Mucosa of descending colon (tissue), 3 donors: ENCODE data around the gene EXPH5. TPM values are rescaled to one million over a fixed set of nuclear protein-coding genes. Genes with fewer than 3 reads are reported as not detected.
A peak's percentile ranks its signal among the peaks of the same experiment; 100 is the strongest.

Source experiments
- ATAC-seq: fragments of 200-7000 bp; cut with Tn5 transposase; one replicate; pipeline ENCODE4 v1.9.1; 2020; ENCODE audit warnings: mild to moderate bottlenecking, moderate library complexity
- DNase-seq, 3 donors: peaks; one replicate each; pipeline ENCODE4 v3.0.0-alpha.2; 2020
- H3K36me3 ChIP-seq: fragments of 200-600 bp; one replicate; pipeline ENCODE4 v1.8.0; 2021; ENCODE audit warnings: low read depth, mild to moderate bottlenecking
- H3K4me1 ChIP-seq: fragments of 200-600 bp; one replicate; pipeline ENCODE4 v1.8.0; 2021; ENCODE audit warnings: low read depth, mild to moderate bottlenecking
- H3K4me3 ChIP-seq: fragments of 200-600 bp; one replicate; pipeline ENCODE4 v1.8.0; 2021; ENCODE audit warnings: mild to moderate bottlenecking
- H3K9me3 ChIP-seq: fragments of 200-600 bp; one replicate; pipeline ENCODE4 v1.8.0; 2021; ENCODE audit warnings: mild to moderate bottlenecking
- intact Hi-C, 2 donors: fragments of 100-400 bp; cut with DNase I in 1 of 2; cut with micrococcal nuclease in 1 of 2; formaldehyde crosslinking; loops; one replicate each; pipeline versions ENCODE4 v1.11.0 to v1.11.1; 2022; cut with DNase I, micrococcal nuclease
- total RNA-seq, 3 donors: library from RNA; stranded (reverse); fragmentation: NEBNext Ultra II Directional in 2 of 3; extraction: Animal tissue kit (Norgen Biotek cat#: 25700) in 2 of 3; gene quantifications; one replicate each; pipeline versions ENCODE4 v1.2.1 to v1.2.4, GENCODE V29; 2021 to 2023
- TF ChIP-seq, protein P1 (sequence below): fragments of 200-600 bp; IDR thresholded peaks from one replicate; pipeline ENCODE4 v1.8.0; 2022; ENCODE audit warnings: antibody characterized with exemption, mild to moderate bottlenecking
- donor health status: DM: no; HTN: no; CAD: no; lungs with moderate emphysema.
- donor health status: DM: no; HTN: no; CAD: no.
- donor health status: DM: no; HTN: yes; CAD: no.

EXPH5 gene
- total RNA-seq, 3 donors from 2014 or later = 22.4 to 79.3 (median 26.1) TPM

DNA sequence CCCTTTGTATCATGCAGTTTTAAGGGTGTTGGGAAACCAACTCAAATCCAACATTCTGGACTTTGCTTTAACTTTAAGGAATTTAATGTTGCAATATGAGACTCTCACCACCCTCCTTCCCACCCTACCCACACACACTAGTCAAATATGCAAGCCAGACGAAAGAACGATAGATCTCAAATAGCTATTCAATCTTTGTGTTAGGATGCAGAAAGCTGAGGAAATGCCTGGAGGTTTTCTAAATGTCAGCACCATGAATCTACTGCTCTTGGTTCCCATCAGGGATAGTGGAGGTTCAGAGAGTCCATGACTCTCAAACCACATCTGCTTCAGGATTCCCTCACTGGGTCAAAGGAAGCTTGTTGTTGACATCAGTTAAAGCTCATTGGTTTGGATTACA lies 33.7 kb downstream of the EXPH5 start:
- DNase-seq (no peak), ATAC-seq (no peak)
- Histone ChIP-seq H3K4me3 (no peak overlapping the region), H3K9me3 (no peaks in the 10 kb centered on the region), H3K4me1 (no peaks in the 10 kb centered on the region), H3K36me3 (no peaks in the 10 kb centered on the region)
- TF ChIP-seq, protein P1, sequence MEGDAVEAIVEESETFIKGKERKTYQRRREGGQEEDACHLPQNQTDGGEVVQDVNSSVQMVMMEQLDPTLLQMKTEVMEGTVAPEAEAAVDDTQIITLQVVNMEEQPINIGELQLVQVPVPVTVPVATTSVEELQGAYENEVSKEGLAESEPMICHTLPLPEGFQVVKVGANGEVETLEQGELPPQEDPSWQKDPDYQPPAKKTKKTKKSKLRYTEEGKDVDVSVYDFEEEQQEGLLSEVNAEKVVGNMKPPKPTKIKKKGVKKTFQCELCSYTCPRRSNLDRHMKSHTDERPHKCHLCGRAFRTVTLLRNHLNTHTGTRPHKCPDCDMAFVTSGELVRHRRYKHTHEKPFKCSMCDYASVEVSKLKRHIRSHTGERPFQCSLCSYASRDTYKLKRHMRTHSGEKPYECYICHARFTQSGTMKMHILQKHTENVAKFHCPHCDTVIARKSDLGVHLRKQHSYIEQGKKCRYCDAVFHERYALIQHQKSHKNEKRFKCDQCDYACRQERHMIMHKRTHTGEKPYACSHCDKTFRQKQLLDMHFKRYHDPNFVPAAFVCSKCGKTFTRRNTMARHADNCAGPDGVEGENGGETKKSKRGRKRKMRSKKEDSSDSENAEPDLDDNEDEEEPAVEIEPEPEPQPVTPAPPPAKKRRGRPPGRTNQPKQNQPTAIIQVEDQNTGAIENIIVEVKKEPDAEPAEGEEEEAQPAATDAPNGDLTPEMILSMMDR = no peak
- intact Hi-C loops = no loop called here

DNA sequence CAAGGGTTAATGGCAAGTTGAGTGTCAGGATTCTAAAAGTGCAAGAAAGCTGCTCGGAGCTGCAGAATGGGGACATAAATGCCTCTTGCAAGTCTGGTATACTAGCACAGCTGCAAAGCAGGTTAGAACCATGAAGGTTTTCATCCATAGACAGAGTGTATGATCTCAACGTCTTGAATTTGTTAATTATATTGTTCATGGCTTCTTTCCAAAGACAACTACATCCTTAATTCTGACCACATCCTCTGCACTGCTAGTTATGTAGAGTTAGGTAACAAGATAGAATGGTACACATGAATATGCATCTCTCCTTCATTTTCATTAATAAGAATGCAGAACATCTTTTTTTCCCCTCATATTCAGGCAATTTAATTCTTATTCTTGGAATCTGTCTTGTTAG lies 34.2 kb downstream of the EXPH5 start:
- ATAC-seq (no peak), DNase-seq (no peak)
- no peak overlapping the region for H3K4me3 ChIP-seq
- no peaks in the 10 kb centered on the region for H3K36me3 ChIP-seq
- intact Hi-C loops = no loop called here
- TF ChIP-seq, protein P1 = no peak
- H3K4me1 ChIP-seq = no peaks in the 10 kb centered on the region
- H3K9me3 ChIP-seq = no peaks in the 10 kb centered on the region

DNA sequence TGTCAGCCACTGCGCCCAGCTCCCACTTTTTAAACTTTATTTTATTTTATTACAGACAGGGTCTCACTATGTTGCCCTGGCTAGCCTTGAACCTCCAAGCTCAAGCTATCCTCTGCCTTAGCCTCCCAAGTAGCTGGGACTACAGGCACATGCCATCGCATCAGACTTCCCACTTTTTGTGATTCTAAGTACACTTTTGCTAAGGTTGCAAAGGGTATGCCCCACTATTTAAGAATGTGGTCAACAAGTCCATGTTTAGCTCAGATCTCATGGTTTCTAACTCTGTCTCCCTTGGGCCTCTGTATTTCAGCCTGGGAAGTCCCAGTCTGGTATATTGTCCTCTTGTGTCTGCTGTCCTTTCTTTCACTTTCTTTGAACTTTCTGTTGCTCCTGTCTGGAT lies 35.3 kb downstream of the EXPH5 start:
- TF ChIP-seq, protein P1 = no peak
- no peaks in the 10 kb centered on the region for H3K36me3 ChIP-seq
- no peak for DNase-seq
- H3K4me3 ChIP-seq = no peak overlapping the region
- H3K4me1 ChIP-seq = no peaks in the 10 kb centered on the region
- H3K9me3 ChIP-seq = no peaks in the 10 kb centered on the region
- ATAC-seq = no peak
- intact Hi-C loops = no loop called here

DNA sequence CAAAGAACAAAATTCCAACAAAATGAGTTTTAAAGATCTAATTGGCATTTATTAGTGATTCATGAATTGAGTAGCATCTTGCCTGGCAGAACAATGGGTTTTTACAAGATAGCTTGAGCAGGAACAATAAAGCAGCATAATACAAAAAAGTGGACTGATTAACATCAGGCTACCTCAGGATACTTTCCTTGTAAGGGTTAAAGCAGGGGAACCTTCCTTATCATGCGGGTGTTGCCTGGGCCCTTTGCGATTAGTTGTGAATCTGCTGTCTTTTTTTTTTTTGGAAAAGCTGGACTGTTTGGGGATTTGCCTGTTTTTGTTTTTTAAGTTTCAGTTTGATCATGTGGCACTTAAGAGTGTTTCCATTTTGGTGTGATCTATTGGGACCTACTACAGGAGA lies 37.5 kb downstream of the EXPH5 start:
- Histone ChIP-seq H3K9me3 (no peaks in the 10 kb centered on the region), H3K36me3 (no peaks in the 10 kb centered on the region), H3K4me1 (peaks cover 13% of the 10 kb centered on the region), H3K4me3 (no peak overlapping the region)
- ATAC-seq = no peak
- intact Hi-C loops = no loop called here
- no peak for DNase-seq
- TF ChIP-seq, protein P1 = no peak

DNA sequence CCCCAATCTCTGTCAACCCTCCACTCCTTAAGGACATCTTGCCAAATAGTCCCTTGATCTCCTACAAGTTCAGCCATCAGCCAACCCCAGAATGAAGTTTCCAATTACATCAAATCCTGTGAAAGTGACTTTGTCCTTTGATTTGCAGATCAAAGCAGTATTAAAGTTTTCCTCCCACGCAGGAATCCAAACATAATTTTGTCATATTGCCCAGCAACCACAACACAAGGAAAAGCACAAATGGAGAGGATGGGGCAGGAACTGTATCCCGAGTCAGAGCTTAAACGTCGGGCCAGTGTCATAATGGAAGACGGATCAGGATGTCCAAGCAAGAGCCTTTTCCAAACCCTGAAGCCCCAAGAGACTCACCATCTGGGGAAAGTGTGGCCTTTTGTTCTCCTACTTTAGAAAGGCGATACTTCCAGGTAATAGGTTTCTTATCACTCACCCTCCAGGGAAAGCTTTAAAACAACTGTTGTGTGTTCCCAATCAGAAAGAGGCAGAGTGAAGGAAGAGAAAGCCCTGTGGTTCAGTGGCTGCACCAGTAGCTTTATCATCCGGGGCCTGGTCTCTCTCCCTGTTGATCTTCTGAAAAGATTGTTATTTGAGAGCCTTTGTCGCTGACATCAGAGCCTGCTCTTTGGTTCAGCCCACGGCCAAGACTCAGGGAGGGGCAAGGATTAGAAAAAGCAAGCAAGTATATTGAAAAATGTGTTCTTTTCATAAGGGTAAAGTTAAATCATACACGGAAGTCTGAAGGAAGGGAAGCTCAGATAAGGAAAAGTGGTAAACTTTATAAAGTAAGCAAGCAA lies 41.7 kb downstream of the EXPH5 start:
- Histone ChIP-seq H3K36me3 (no peaks in the 10 kb centered on the region), H3K4me1 (peaks cover 13% of the 10 kb centered on the region), H3K4me3 (no peak overlapping the region), H3K9me3 (no peaks in the 10 kb centered on the region)
- ATAC-seq (peak; percentile 65), DNase-seq (peak in 1 of 3 donors; percentile 23)
- intact Hi-C loops = no loop called here
- TF ChIP-seq, protein P1 = no peak
